IMR-90 (cell line): ENCODE measurements around the gene KRT78.

Experiments
- BHLHE40 ChIP-seq: fragments of 150-350 bp; IDR thresholded peaks from 2 replicates; pipeline ENCODE4 v1.6.1; 2016; ENCODE audit warnings: mild to moderate bottlenecking, low read depth, low read length
- CEBPB ChIP-seq: IDR thresholded peaks from 2 replicates; pipeline ENCODE4 v1.6.1; 2012; ENCODE audit warnings: low read depth, low read length, improper control_type of control experiment
- CHD1 ChIP-seq: IDR thresholded peaks from 2 replicates; pipeline ENCODE4 v1.6.1; 2012; ENCODE audit warnings: low read depth, low read length, improper control_type of control experiment
- MAFK ChIP-seq: IDR thresholded peaks from 2 replicates; pipeline ENCODE4 v1.6.1; 2012; ENCODE audit warnings: low read depth, low read length, improper control_type of control experiment
- MAZ ChIP-seq: IDR thresholded peaks from 2 replicates; pipeline ENCODE4 v1.6.1; 2012; ENCODE audit warnings: low read depth, mild to moderate bottlenecking, low read length, improper control_type of control experiment, moderate library complexity, borderline replicate concordance
- MXI1 ChIP-seq: IDR thresholded peaks from 2 replicates; pipeline ENCODE4 v1.6.1; 2012; ENCODE audit warnings: low read depth, mild to moderate bottlenecking, low read length, moderate library complexity, borderline replicate concordance
- POLR2A ChIP-seq: IDR thresholded peaks from 2 replicates; pipeline ENCODE4 v1.6.1; 2012; ENCODE audit warnings: mild to moderate bottlenecking, low read depth, low read length
- RAD21 ChIP-seq: IDR thresholded peaks from 2 replicates; pipeline ENCODE4 v1.6.1; 2012; ENCODE audit warnings: low read length, improper control_type of control experiment
- RCOR1 ChIP-seq: IDR thresholded peaks from 2 replicates; pipeline ENCODE4 v1.6.1; 2012; ENCODE audit warnings: mild to moderate bottlenecking, low read length, improper control_type of control experiment; ENCODE audit not compliant: insufficient replicate concordance
- RFX5 ChIP-seq: IDR thresholded peaks from 2 replicates; pipeline ENCODE4 v1.8.0; 2012; ENCODE audit warnings: low read depth, mild to moderate bottlenecking, low read length, moderate library complexity
- SMC3 ChIP-seq: fragments of 150-350 bp; IDR thresholded peaks from 2 replicates; pipeline ENCODE4 v1.6.1; 2016; ENCODE audit warnings: low read depth, mild to moderate bottlenecking, antibody characterized with exemption, low read length, moderate library complexity
- USF2 ChIP-seq: fragments of 150-350 bp; IDR thresholded peaks from 2 replicates; pipeline ENCODE4 v1.6.1; 2017; ENCODE audit warnings: mild to moderate bottlenecking, antibody characterized with exemption, low read length, low read depth
- TF ChIP-seq, protein P1 (sequence below): conservative IDR thresholded peaks from 2 replicates; pipeline ENCODE4 v1.5.1; 2012; ENCODE audit warnings: mild to moderate bottlenecking, low read depth, low read length, improper control_type of control experiment
- TF ChIP-seq, protein P2 (sequence below): fragments of 150-350 bp; IDR thresholded peaks from 2 replicates; pipeline ENCODE4 v1.6.1; 2016; ENCODE audit warnings: low read depth, mild to moderate bottlenecking, low read length, moderate library complexity, borderline replicate concordance

- TF ChIP-seq, protein P1, sequence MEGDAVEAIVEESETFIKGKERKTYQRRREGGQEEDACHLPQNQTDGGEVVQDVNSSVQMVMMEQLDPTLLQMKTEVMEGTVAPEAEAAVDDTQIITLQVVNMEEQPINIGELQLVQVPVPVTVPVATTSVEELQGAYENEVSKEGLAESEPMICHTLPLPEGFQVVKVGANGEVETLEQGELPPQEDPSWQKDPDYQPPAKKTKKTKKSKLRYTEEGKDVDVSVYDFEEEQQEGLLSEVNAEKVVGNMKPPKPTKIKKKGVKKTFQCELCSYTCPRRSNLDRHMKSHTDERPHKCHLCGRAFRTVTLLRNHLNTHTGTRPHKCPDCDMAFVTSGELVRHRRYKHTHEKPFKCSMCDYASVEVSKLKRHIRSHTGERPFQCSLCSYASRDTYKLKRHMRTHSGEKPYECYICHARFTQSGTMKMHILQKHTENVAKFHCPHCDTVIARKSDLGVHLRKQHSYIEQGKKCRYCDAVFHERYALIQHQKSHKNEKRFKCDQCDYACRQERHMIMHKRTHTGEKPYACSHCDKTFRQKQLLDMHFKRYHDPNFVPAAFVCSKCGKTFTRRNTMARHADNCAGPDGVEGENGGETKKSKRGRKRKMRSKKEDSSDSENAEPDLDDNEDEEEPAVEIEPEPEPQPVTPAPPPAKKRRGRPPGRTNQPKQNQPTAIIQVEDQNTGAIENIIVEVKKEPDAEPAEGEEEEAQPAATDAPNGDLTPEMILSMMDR: no peak
- TF ChIP-seq POLR2A (no peak), BHLHE40 (no peak), MAFK (no peak), MXI1 (no peak), MAZ (no peak), RCOR1 (no peak), RAD21 (no peak), USF2 (no peak), RFX5 (no peak), CHD1 (no peak), CEBPB (no peak), SMC3 (no peak)
- TF ChIP-seq, protein P2, sequence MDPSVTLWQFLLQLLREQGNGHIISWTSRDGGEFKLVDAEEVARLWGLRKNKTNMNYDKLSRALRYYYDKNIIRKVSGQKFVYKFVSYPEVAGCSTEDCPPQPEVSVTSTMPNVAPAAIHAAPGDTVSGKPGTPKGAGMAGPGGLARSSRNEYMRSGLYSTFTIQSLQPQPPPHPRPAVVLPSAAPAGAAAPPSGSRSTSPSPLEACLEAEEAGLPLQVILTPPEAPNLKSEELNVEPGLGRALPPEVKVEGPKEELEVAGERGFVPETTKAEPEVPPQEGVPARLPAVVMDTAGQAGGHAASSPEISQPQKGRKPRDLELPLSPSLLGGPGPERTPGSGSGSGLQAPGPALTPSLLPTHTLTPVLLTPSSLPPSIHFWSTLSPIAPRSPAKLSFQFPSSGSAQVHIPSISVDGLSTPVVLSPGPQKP: no peak
These were observed 30.4 kb downstream of the KRT78 start for GRCh38 chr12:52818388-52818787.
